Vagina (tissue), 2 donors: ENCODE measurements around the gene TMEM184B.

Experiments used
- POLR2AphosphoS5 ChIP-seq, 2 donors: sonication (generic); formaldehyde crosslinking; IDR thresholded peaks; one replicate each; pipeline ENCODE4 v1.9.0; 2017; ENCODE audit warnings: antibody characterized with exemption in 2 of 2, mild to moderate bottlenecking in 2 of 2, low read depth in 1 of 2; ENCODE audit not compliant: insufficient read depth in 1 of 2
- TF ChIP-seq, protein P1 (sequence below), 3 experiments: fragments of 450-650 bp in 2 of 3; fragments of 200-600 bp in 1 of 3; sonication (generic) in 1 of 3; IDR thresholded peaks; one replicate each; pipeline ENCODE4 v1.5.1; 2017 to 2019; ENCODE audit warnings: antibody characterized with exemption in 3 of 3, mild to moderate bottlenecking in 2 of 3, moderate library complexity in 2 of 3

DNA sequence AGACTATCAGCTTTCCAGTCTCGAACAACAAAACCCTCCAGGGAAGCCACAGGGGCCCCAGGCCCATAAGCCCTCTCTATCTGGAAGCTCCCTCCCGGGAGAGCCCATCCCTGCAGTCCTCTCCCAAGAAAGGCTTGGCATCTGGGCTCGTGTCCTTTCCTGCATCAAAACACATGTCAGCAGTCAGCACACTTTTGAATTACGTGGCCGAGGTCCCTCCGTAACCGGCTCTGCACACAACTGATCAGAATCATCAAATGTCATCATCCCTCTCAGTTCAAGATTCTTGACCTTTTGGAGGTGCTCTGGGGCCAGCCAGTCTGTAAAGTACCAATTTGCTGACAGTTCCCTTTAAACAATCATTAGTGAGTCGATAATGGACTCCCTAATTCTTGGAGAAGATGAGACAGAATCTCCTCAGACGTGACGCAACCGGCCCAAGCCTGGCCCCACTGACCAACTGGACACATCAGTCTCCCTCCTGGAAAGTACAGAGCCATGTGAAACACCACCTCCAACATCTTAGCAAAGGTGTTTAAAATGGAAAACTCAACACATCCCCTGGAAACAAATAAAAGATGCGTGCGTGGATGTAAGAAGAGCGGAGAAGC is 37.5 kb downstream of the TMEM184B start:
- TF ChIP-seq, protein P1, sequence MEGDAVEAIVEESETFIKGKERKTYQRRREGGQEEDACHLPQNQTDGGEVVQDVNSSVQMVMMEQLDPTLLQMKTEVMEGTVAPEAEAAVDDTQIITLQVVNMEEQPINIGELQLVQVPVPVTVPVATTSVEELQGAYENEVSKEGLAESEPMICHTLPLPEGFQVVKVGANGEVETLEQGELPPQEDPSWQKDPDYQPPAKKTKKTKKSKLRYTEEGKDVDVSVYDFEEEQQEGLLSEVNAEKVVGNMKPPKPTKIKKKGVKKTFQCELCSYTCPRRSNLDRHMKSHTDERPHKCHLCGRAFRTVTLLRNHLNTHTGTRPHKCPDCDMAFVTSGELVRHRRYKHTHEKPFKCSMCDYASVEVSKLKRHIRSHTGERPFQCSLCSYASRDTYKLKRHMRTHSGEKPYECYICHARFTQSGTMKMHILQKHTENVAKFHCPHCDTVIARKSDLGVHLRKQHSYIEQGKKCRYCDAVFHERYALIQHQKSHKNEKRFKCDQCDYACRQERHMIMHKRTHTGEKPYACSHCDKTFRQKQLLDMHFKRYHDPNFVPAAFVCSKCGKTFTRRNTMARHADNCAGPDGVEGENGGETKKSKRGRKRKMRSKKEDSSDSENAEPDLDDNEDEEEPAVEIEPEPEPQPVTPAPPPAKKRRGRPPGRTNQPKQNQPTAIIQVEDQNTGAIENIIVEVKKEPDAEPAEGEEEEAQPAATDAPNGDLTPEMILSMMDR (IDR thresholded peaks at IDR 0.05) = no peak
- no peak for TF ChIP-seq POLR2AphosphoS5 (IDR thresholded peaks at IDR 0.05; ENCODE audit: insufficient read depth in 1 of 2, low read depth in 1 of 2)
